ENCODE data around the gene TGFBR2.

Gene TGFBR2

DNA sequence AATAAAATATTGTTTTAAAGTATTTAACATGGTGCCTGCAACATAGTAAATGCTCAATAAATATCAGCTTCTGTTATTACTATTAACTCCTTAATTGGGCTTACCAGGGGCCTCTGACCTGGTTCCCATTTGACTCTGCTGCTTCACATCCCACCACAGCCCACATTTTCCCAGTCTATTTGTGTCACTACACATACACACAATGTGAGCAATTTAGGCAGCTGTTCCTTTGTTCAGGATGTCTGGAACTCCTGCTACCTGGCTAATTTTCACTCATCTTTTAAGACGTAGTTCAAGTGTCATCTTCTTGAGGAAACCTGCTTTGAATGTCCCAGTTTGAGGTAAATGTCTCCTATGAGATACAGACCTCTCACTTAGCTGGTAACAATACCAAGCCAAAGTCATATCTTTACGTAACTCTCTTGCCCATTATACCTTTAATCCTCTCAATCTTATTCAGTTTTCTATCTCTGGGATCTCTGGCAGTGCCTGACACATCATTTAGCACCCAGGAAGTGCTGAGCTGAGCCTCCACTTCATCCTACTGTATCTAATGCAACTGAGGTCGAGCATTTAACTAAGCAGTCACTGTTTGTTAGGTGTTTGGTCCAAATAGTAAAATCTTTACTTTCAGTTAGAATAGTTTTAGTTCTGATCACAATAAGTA is 4.4 kb downstream of the TGFBR2 start:
- Mint-ChIP-seq H3K27me3 (ENCODE audit: low read depth) (no peaks in the 10 kb centered on the region), H3K27ac (peak overlapping the region; percentile 83), H3K36me3 (ENCODE audit: low read depth) (peaks cover 14% of the 10 kb centered on the region), H3K9me3 (no peaks in the 10 kb centered on the region), H3K4me3 (peak overlapping the region; percentile 70), H3K4me1 (ENCODE audit: low read depth) (peaks cover 65% of the 10 kb centered on the region)

DNA sequence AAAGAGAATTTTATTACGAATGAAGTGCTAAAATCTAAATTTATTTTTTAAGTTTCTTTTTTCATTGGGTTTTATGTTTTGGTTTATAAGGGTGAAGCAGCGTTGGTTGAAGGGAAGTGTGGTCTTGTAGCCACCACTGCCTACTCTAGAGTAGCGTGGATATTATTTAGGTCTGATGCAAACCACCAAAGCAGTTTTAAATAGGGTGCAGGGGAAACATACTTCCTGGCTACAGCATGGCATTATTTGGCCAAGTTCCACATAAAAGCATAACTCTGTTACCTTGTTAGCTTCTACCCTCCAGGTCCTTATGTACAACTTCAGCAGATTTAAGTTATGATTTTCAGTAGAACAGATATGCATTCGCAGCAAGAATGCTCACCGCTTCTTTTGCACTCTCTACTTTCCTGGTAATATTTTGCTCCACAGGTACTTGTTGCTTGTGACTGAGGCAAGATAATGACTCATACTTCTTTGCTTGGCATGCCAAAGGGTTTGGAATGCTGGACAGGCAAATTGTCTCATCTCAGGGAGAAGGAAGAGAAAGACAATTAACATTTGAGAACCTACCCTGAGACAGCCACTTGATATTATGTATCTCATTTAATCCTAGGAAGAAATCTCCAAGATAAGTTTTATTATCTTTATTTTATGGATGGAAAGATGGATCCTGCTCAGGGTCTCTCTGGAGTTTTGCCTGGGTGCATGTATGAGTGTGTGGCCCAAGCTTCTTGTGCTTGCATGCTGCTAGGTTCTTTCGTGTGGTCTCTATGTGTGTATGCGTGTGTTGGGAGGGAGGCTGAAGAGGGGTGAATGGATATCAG is 5.4 kb downstream of the TGFBR2 start:
- H3K36me3 Mint-ChIP-seq (ENCODE audit: low read depth), result peaks cover 17% of the 10 kb centered on the region
- H3K4me1 Mint-ChIP-seq (ENCODE audit: low read depth), result peaks cover 68% of the 10 kb centered on the region
- H3K27me3 Mint-ChIP-seq (ENCODE audit: low read depth), result no peaks in the 10 kb centered on the region
- H3K27ac Mint-ChIP-seq, result peak overlapping the region; percentile 83
- H3K4me3 Mint-ChIP-seq, result peak overlapping the region; percentile 70
- H3K9me3 Mint-ChIP-seq, result no peaks in the 10 kb centered on the region

DNA sequence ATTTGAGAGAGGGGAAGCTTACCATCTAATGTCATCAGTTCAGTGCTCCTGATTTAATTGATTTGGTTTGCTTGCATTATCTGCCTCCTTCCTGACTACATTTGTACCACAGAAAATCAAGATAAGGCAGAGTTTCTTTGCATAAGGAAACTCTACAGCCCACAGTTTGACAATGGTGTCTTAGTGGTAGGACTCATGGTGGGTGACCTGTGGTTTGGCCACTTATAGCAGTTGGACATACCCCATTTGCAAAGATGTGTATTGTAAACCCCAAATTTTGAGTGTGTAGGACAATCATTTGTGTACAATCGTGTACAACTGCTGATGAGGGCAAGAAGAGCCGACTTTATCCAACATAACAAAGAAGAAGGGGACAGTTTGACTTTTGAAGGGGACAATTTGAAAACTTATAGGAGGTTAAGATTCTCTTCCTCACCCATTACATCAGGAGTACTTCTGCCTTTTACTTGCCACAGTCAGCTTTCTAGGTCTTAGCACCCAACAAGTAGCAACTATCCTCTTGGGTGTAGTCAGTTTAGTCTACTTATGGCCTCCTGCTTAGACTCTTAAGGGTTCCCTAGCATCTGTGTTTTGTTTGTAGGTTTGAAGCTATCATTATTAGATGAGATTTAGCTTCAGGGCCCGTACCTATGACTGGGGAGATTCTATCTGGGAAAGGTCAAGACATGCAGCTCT is 6.2 kb downstream of the TGFBR2 start:
- peak overlapping the region; percentile 83 for H3K27ac Mint-ChIP-seq
- H3K4me3 Mint-ChIP-seq, result peak overlapping the region; percentile 70
- H3K4me1 Mint-ChIP-seq (ENCODE audit: low read depth), result peaks cover 74% of the 10 kb centered on the region
- peaks cover 17% of the 10 kb centered on the region for H3K36me3 Mint-ChIP-seq (ENCODE audit: low read depth)
- H3K27me3 Mint-ChIP-seq (ENCODE audit: low read depth), result no peaks in the 10 kb centered on the region
- H3K9me3 Mint-ChIP-seq, result no peaks in the 10 kb centered on the region

DNA sequence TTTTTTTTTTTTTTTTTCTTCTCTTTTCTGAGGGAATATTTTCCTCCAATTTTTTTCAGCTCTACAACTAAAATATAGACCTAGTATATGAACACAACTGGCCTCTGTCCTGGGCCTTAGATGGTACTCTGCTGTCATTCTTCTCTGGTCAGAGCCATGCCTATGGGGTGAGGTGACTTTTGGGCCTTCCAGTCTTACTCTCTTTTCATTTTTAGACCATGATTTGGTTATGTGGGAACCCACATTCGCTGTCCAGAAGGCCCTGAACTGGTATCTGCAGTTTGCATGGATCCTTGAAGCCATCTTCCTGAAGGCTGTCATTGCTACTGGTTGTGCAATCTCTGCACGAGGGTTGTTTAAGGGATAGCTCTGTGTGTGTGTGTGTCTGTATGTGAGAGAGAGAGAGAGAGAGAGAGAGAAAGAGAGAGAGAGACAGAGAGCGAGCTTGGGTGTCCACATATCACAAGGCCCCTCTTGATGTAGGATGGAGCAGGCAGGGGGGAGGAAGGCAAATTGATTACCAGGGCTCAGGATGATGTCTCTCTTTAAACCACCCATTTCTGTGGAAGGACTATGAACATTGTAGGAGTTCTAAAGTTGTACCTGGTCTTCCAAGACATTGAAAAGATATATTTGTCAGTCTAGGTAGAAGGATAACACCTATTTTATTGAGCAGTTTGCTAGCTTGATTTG is 6.9 kb downstream of the TGFBR2 start:
- H3K9me3 Mint-ChIP-seq, result no peaks in the 10 kb centered on the region
- H3K36me3 Mint-ChIP-seq (ENCODE audit: low read depth), result peaks cover 16% of the 10 kb centered on the region
- peak overlapping the region; percentile 70 for H3K4me3 Mint-ChIP-seq
- H3K4me1 Mint-ChIP-seq (ENCODE audit: low read depth), result peaks cover 77% of the 10 kb centered on the region
- H3K27me3 Mint-ChIP-seq (ENCODE audit: low read depth), result no peaks in the 10 kb centered on the region
- peak overlapping the region; percentile 83 for H3K27ac Mint-ChIP-seq

DNA sequence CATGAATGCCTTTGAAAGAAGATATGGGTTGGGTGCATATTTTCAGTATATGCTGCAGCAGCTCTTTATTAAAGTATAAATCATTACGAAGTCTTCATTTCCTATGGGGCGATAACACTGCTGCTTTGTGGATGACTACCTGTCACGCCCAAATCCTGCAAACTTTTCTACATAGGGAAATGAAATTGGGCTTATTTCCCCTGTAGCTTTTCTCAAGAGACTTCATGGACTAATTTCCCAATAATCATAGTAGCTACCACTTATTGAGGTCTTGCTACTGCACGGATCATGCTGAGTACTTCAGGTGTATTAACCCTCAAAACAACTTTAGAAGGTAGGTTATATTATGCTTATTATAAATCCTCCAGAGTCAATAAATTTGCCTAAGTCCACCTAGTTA is 8.0 kb downstream of the TGFBR2 start:
- Mint-ChIP-seq H3K27ac (peak overlapping the region; percentile 83), H3K36me3 (ENCODE audit: low read depth) (peaks cover 17% of the 10 kb centered on the region), H3K4me1 (ENCODE audit: low read depth) (peaks cover 84% of the 10 kb centered on the region), H3K4me3 (peak overlapping the region; percentile 70), H3K9me3 (no peaks in the 10 kb centered on the region), H3K27me3 (ENCODE audit: low read depth) (no peaks in the 10 kb centered on the region)

DNA sequence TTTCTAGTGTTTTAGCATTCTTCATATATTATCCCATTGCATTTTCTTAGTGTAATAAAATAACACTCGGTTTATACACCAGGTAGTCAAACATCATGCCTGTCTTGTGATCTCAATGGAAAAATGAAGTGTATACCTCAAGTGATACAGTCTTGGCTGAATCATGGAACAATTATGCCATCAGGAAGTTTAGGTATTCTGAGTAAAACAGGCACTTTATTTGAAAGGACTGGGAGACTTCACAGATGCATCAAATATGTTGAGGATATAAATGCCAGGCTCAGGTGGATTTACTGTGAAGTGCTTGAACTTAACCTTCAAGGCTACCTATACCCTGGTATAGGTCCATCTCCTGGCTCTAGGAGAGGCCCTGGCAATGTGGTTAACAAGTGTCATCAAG is 8.5 kb downstream of the TGFBR2 start:
- Mint-ChIP-seq H3K4me3 (peak overlapping the region; percentile 41), H3K4me1 (ENCODE audit: low read depth) (peaks cover 82% of the 10 kb centered on the region), H3K36me3 (ENCODE audit: low read depth) (peaks cover 21% of the 10 kb centered on the region), H3K9me3 (no peaks in the 10 kb centered on the region), H3K27ac (peak overlapping the region; percentile 83), H3K27me3 (ENCODE audit: low read depth) (no peaks in the 10 kb centered on the region)

DNA sequence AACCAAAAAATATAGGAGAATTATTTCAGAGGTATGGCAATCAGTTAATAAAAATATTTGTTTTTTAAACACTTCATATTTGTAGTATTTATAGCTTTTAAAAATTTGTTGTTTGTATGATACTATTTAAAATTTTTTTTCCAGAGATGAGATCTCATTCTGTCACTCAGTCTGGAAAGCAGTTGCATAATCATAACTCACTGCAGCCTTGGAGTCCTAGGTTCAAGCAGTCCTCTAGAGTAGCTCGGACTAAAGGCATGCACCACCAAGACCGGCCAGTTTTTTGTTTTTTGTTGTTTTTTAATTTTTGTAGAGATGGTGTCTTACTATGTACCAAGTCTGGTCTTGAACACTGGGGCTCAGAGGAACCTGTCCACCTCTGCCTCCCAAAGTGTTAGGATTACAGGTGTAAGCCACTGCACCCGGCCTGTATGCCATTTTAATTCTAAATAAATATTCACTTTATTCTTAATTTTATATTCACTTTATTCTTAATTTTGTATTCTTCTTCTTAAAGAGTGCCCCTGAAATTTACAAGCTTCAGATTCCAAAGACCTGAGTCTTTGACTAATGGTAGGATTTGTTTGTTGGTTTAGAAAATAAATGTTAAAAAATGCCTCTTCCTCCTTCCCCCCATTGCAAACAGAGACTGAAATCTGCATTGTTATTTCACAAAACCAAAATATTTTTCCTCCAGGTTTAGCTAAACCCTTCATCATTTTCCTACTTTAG is 9.4 kb downstream of the TGFBR2 start:
- Mint-ChIP-seq H3K27me3 (ENCODE audit: low read depth) (no peaks in the 10 kb centered on the region), H3K9me3 (no peaks in the 10 kb centered on the region), H3K27ac (peak overlapping the region; percentile 77), H3K36me3 (ENCODE audit: low read depth) (peaks cover 26% of the 10 kb centered on the region), H3K4me3 (peak overlapping the region; percentile 80), H3K4me1 (ENCODE audit: low read depth) (peaks cover 84% of the 10 kb centered on the region)

DNA sequence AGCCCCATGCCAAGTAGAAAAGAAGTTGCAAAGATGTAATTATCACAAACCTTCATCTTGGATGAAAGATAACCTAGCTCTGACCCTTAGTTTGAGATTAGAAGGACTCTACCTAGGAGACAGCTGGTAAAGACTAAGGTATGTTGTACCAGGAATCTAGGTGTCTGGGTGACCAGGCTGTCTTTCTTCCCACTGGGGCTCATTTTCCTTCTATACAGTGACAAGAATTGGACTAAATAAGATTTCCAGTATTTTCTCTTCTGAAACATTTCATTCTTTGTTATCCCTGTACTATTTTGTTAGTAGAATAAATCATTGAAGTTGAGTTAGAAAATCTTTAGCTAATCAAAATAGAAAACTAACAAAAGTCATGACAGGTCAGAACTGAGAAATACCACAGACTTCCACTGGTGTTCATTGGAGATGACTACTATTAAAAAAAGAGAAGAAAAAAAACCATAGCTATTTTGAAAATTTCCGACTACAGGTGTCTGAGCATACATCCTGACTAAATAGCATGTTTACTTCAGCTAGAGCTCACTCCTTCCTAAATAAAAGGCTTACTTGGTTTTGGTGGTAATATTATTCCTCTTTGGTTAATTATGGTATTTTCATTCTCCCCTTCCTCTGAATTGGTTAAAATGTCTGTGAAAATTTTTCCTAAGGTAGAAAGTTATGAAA is 10.1 kb downstream of the TGFBR2 start:
- Mint-ChIP-seq H3K9me3 (no peaks in the 10 kb centered on the region), H3K36me3 (ENCODE audit: low read depth) (peaks cover 24% of the 10 kb centered on the region), H3K27ac (peak overlapping the region; percentile 77), H3K27me3 (ENCODE audit: low read depth) (no peaks in the 10 kb centered on the region), H3K4me3 (peak overlapping the region; percentile 80), H3K4me1 (ENCODE audit: low read depth) (peaks cover 85% of the 10 kb centered on the region)

DNA sequence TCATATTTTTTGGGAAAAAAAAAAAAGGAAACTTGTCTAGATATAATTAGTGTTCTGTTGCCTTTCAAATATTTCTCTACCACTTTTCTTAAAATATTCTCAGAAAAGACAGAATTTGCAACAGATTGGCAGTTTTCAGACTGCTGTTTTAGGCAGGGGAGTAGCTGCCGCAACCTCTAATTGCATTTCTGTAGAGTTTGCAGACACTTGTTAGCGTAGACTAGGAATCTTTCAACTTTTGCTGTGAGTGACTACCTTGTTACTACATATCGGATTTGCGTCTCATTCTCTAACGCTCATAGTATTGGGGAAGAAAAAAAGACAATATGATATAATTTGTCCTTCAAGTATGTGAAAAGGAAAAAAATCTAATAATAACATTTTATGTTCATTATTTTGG is 10.7 kb downstream of the TGFBR2 start:
- peak overlapping the region; percentile 80 for H3K4me3 Mint-ChIP-seq
- H3K27ac Mint-ChIP-seq, result peak overlapping the region; percentile 77
- no peaks in the 10 kb centered on the region for H3K9me3 Mint-ChIP-seq
- no peaks in the 10 kb centered on the region for H3K27me3 Mint-ChIP-seq (ENCODE audit: low read depth)
- peaks cover 85% of the 10 kb centered on the region for H3K4me1 Mint-ChIP-seq (ENCODE audit: low read depth)
- peaks cover 29% of the 10 kb centered on the region for H3K36me3 Mint-ChIP-seq (ENCODE audit: low read depth)

DNA sequence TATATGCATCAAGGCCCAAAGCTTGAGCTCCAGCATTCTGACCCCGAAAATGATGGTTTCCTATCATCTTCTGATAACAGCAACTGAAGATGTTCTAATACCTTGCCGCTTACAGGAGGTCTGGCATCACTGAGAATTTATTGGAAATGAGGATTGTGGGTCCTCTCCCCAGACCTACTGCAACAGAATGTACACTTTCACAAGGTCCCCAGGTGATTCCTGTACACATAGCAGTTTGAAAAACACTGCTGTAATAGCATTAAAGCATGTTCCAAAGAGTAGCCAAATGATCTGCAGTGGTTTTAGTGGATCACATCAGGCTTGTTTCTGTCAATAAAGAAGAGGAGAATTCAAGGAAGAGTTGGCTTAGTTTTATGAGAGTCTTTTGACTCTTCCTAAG is 11.3 kb downstream of the TGFBR2 start:
- H3K36me3 Mint-ChIP-seq (ENCODE audit: low read depth), result peaks cover 29% of the 10 kb centered on the region
- H3K4me1 Mint-ChIP-seq (ENCODE audit: low read depth), result peaks cover 84% of the 10 kb centered on the region
- H3K27me3 Mint-ChIP-seq (ENCODE audit: low read depth), result no peaks in the 10 kb centered on the region
- no peaks in the 10 kb centered on the region for H3K9me3 Mint-ChIP-seq
- peak overlapping the region; percentile 79 for H3K4me3 Mint-ChIP-seq
- peak overlapping the region; percentile 56 for H3K27ac Mint-ChIP-seq

DNA sequence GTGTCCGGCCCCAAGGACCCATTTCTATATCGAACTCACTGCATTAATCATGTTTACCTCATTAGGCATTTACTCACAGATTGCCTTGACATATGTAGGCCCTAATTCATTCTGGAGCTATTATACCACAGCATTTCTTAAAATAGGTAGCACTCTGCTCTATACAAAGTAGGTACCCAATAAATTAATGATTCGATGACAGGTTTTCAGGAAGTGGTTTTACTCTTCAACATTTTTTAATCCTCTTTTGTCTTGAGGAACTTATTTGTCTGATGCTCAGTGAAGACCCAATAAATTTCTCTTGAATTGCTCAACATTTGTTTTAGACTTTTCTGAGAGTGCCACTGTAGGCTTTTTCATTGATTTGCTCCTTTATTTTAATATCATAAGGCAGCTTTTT is 12.1 kb downstream of the TGFBR2 start:
- no peaks in the 10 kb centered on the region for H3K27me3 Mint-ChIP-seq (ENCODE audit: low read depth)
- no peaks in the 10 kb centered on the region for H3K9me3 Mint-ChIP-seq
- H3K4me1 Mint-ChIP-seq (ENCODE audit: low read depth), result peaks cover 81% of the 10 kb centered on the region
- H3K27ac Mint-ChIP-seq, result peak overlapping the region; percentile 56
- H3K36me3 Mint-ChIP-seq (ENCODE audit: low read depth), result peaks cover 30% of the 10 kb centered on the region
- H3K4me3 Mint-ChIP-seq, result peak overlapping the region; percentile 79

DNA sequence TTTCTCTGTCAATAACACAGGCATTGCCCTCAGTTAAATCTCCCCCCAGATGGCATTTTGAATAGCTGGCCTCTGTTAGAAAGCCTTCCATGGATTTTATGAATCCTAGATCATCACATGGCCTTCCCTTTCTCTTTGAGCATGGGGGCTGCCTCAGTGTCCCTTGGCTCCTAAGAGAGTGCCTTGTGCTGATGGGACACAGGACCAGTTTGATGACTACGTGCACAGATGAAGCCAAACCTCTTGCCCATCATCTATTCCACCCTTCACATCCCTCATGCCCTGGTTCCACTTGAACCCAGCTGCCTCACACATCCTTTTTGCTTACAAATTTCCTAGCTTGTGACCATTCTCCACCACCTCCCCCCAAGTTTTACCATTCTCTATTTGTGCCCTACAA is 12.9 kb downstream of the TGFBR2 start:
- peaks cover 78% of the 10 kb centered on the region for H3K4me1 Mint-ChIP-seq (ENCODE audit: low read depth)
- peaks cover 37% of the 10 kb centered on the region for H3K36me3 Mint-ChIP-seq (ENCODE audit: low read depth)
- H3K4me3 Mint-ChIP-seq, result peak overlapping the region; percentile 69
- peak overlapping the region; percentile 85 for H3K27ac Mint-ChIP-seq
- no peaks in the 10 kb centered on the region for H3K27me3 Mint-ChIP-seq (ENCODE audit: low read depth)
- no peaks in the 10 kb centered on the region for H3K9me3 Mint-ChIP-seq

Data from T-helper 1 cell treated with Interleukin-12 subunit alpha and Interleukin-12 subunit beta and Interleukin-4 antibody, amounts not matched to agents 30 μg/mL and 1 μg/mL, for 36 hours (primary cell).